Activated CD8-positive, alpha-beta T cell treated with anti-CD3 and anti-CD28 coated beads, Interleukin-2, amount 10 ng/mL, durations not matched to agents 7 days and 5 days (primary cell): ENCODE measurements around the gene SELL. TPM values are rescaled to one million over a fixed set of nuclear protein-coding genes. Genes with fewer than 3 reads are reported as not detected.
"Not testable (repeated sequence)": the region's sequence is repeated elsewhere in the genome, so short reads cannot be mapped to it uniquely, and the experiment has no call there.

Experiments
- ATAC-seq: fragments of 150-1000 bp; cut with Tn5 transposase; one replicate; pipeline ENCODE4 v1.10.0; 2021; ENCODE audit warnings: moderate library complexity
- CTCF ChIA-PET: fragments of 350-600 bp; sonication (Branson Sonifier 250); formaldehyde crosslinking; loops from one replicate; lab custom pipeline; 2021; ENCODE audit warnings: antibody characterized with exemption; lab: Charles Lee
- POLR2A ChIA-PET: fragments of 350-600 bp; sonication (Branson Sonifier 250); formaldehyde crosslinking; loops from one replicate; lab custom pipeline; 2021; ENCODE audit warnings: antibody characterized with exemption; lab: Charles Lee
- DNase-seq: peaks from one replicate; pipeline ENCODE4 v3.0.0-alpha.2; 2020
- H3K27ac Mint-ChIP-seq: one replicate; pipeline ENCODE4 v1.8.0; 2021; ENCODE audit warnings: mild to moderate bottlenecking, mixed read lengths
- H3K27me3 Mint-ChIP-seq: one replicate; pipeline ENCODE4 v1.8.0; 2021; ENCODE audit warnings: low read depth, mixed read lengths
- H3K36me3 Mint-ChIP-seq: one replicate; pipeline ENCODE4 v1.8.0; 2021; ENCODE audit warnings: low read depth, mixed read lengths
- H3K4me1 Mint-ChIP-seq: one replicate; pipeline ENCODE4 v1.8.0; 2021; ENCODE audit warnings: low read depth, mixed read lengths
- H3K4me3 Mint-ChIP-seq: one replicate; pipeline ENCODE4 v1.8.0; 2021; ENCODE audit warnings: mild to moderate bottlenecking, mixed read lengths
- H3K9me3 Mint-ChIP-seq: one replicate; pipeline ENCODE4 v1.8.0; 2022; ENCODE audit warnings: mixed read lengths; ENCODE audit not compliant: insufficient read depth
- total RNA-seq, 2 experiments: library from RNA; stranded (reverse); gene quantifications; one replicate each; pipeline ENCODE4 v1.2.3, GENCODE V29; 2021

Gene SELL
- total RNA-seq, 2 experiments from 2014 or later = 192 to 222 TPM

GRCh38 chr1:169667699-169668596, 43.5 kb downstream of the SELL start:
- ATAC-seq, H3K9me3 Mint-ChIP-seq, H3K27me3 Mint-ChIP-seq, POLR2A ChIA-PET: not testable (repeated sequence)
- peak; percentile 28 for DNase-seq
- Mint-ChIP-seq H3K4me3 (peak overlapping the region; percentile 40), H3K27ac (peak overlapping the region; percentile 89), H3K36me3 (peaks cover 36% of the 10 kb centered on the region), H3K4me1 (peaks cover 48% of the 10 kb centered on the region)
- CTCF ChIA-PET = interaction anchor here (1.3 kb wide), 1 partner anchor 66 kb away, joined by 7 read pairs; no protein-coding TSS in a partner anchor

GRCh38 chr1:169667227-169667639, 44.2 kb downstream of the SELL start:
- DNase-seq, CTCF ChIA-PET, POLR2A ChIA-PET, H3K27me3 Mint-ChIP-seq: not testable (repeated sequence)
- Mint-ChIP-seq H3K36me3 (peaks cover 31% of the 10 kb centered on the region), H3K27ac (peak overlapping the region; percentile 89), H3K4me1 (peaks cover 52% of the 10 kb centered on the region), H3K4me3 (peak overlapping the region; percentile 40), H3K9me3 (peaks cover 12% of the 10 kb centered on the region)
- ATAC-seq = peak; percentile 51

GRCh38 chr1:169662680-169663079, 48.7 kb downstream of the SELL start:
- ATAC-seq, POLR2A ChIA-PET, H3K27ac Mint-ChIP-seq, H3K27me3 Mint-ChIP-seq, DNase-seq, CTCF ChIA-PET: not testable (repeated sequence)
- Mint-ChIP-seq H3K4me1 (peaks cover 50% of the 10 kb centered on the region), H3K4me3 (peak overlapping the region; percentile 4), H3K9me3 (peaks cover 17% of the 10 kb centered on the region), H3K36me3 (peaks cover 34% of the 10 kb centered on the region)

- peaks cover 35% of the 10 kb centered on the region for H3K36me3 Mint-ChIP-seq
- POLR2A ChIA-PET = interaction anchor here (1.1 kb wide), 1 partner anchor 134 kb away, joined by 4 read pairs; the partner anchor contains the start of gene METTL18
- H3K4me1 Mint-ChIP-seq = peaks cover 44% of the 10 kb centered on the region
- CTCF ChIA-PET = interaction anchor here (1.7 kb wide), 1 partner anchor 59 kb away, joined by 7 read pairs; no protein-coding TSS in a partner anchor
- H3K27ac Mint-ChIP-seq, H3K27me3 Mint-ChIP-seq, H3K4me3 Mint-ChIP-seq, ATAC-seq, DNase-seq: not testable (repeated sequence)
- H3K9me3 Mint-ChIP-seq = peaks cover 17% of the 10 kb centered on the region
Observed at GRCh38 chr1:169661066-169661465, 50.4 kb downstream of the SELL start.

- H3K27ac Mint-ChIP-seq, ATAC-seq, DNase-seq, H3K27me3 Mint-ChIP-seq, H3K4me3 Mint-ChIP-seq, POLR2A ChIA-PET: not testable (repeated sequence)
- H3K36me3 Mint-ChIP-seq = peaks cover 31% of the 10 kb centered on the region
- CTCF ChIA-PET = interaction anchor here (1.2 to 2.9 kb wide), 5 partner anchors 33 to 57 kb away, joined by 4 to 9 read pairs (median 4); no protein-coding TSS in a partner anchor
- peaks cover 50% of the 10 kb centered on the region for H3K4me1 Mint-ChIP-seq
- peaks cover 17% of the 10 kb centered on the region for H3K9me3 Mint-ChIP-seq
Observed at GRCh38 chr1:169658777-169659176, 52.6 kb downstream of the SELL start.

GRCh38 chr1:169653873-169654272, 57.5 kb downstream of the SELL start:
- ATAC-seq (no peak), DNase-seq (no peak)
- no peak overlapping the region for H3K27ac Mint-ChIP-seq
- H3K4me1 Mint-ChIP-seq = peaks cover 38% of the 10 kb centered on the region
- H3K9me3 Mint-ChIP-seq = peaks cover under 1% of the 10 kb centered on the region
- no peaks in the 10 kb centered on the region for H3K27me3 Mint-ChIP-seq
- no peak overlapping the region for H3K4me3 Mint-ChIP-seq
- peaks cover 12% of the 10 kb centered on the region for H3K36me3 Mint-ChIP-seq
- POLR2A ChIA-PET = no interaction called here
- CTCF ChIA-PET = no interaction called here

- Mint-ChIP-seq H3K27me3 (no peaks in the 10 kb centered on the region), H3K4me3 (no peak overlapping the region), H3K27ac (no peak overlapping the region), H3K9me3 (peaks cover 6% of the 10 kb centered on the region), H3K4me1 (peaks cover 29% of the 10 kb centered on the region), H3K36me3 (peaks cover 3% of the 10 kb centered on the region)
- CTCF ChIA-PET = interaction anchor here (1.5 kb wide), 1 partner anchor 12 kb away, joined by 3 read pairs; no protein-coding TSS in a partner anchor
- DNase-seq (no peak), ATAC-seq (no peak)
- POLR2A ChIA-PET = no interaction called here
Observed at GRCh38 chr1:169651035-169651434, 60.4 kb downstream of the SELL start.

GRCh38 chr1:169650551-169650950, 60.9 kb downstream of the SELL start:
- H3K27me3 Mint-ChIP-seq = no peaks in the 10 kb centered on the region

GRCh38 chr1:169648709-169649108, 62.7 kb downstream of the SELL start:
- H3K27ac Mint-ChIP-seq = peak overlapping the region; percentile 22
- H3K9me3 Mint-ChIP-seq = peaks cover 6% of the 10 kb centered on the region
- ATAC-seq (no peak), DNase-seq (no peak)
- H3K27me3 Mint-ChIP-seq = no peaks in the 10 kb centered on the region
- H3K4me3 Mint-ChIP-seq = no peak overlapping the region
- CTCF ChIA-PET = interaction anchor here (0.6 kb wide), 1 partner anchor 22 kb away, joined by 3 read pairs; no protein-coding TSS in a partner anchor
- POLR2A ChIA-PET = no interaction called here
- peaks cover 21% of the 10 kb centered on the region for H3K4me1 Mint-ChIP-seq
- H3K36me3 Mint-ChIP-seq = peaks cover 5% of the 10 kb centered on the region

More at GRCh38 chr1:169650551-169650950, 60.9 kb downstream of the SELL start:
- ATAC-seq (no peak), DNase-seq (no peak)
- no peak overlapping the region for H3K27ac Mint-ChIP-seq
- POLR2A ChIA-PET = no interaction called here
- no peak overlapping the region for H3K4me3 Mint-ChIP-seq
- peaks cover 24% of the 10 kb centered on the region for H3K4me1 Mint-ChIP-seq
- H3K36me3 Mint-ChIP-seq = peaks cover 3% of the 10 kb centered on the region
- peaks cover 6% of the 10 kb centered on the region for H3K9me3 Mint-ChIP-seq
- CTCF ChIA-PET = interaction anchor here (0.9 to 1.5 kb wide), 2 partner anchors 11 to 62 kb away, joined by 3 to 5 read pairs; no protein-coding TSS in a partner anchor

GRCh38 chr1:169648187-169648586, 63.2 kb downstream of the SELL start:
- Mint-ChIP-seq H3K27me3 (no peaks in the 10 kb centered on the region), H3K4me1 (peaks cover 21% of the 10 kb centered on the region), H3K4me3 (no peak overlapping the region), H3K9me3 (peaks cover 6% of the 10 kb centered on the region), H3K36me3 (peaks cover 5% of the 10 kb centered on the region), H3K27ac (no peak overlapping the region)
- ChIA-PET CTCF (interaction anchor here (0.6 to 1.0 kb wide), 2 partner anchors 21 to 45 kb away, joined by 3 read pairs; no protein-coding TSS in a partner anchor), POLR2A (no interaction called here)
- ATAC-seq = no peak
- DNase-seq = no peak

- Mint-ChIP-seq H3K36me3 (peaks cover 5% of the 10 kb centered on the region), H3K27me3 (no peaks in the 10 kb centered on the region), H3K27ac (no peak overlapping the region), H3K4me3 (no peak overlapping the region), H3K4me1 (peaks cover 21% of the 10 kb centered on the region), H3K9me3 (peaks cover 6% of the 10 kb centered on the region)
- DNase-seq (no peak), ATAC-seq (no peak)
- CTCF ChIA-PET = interaction anchor here (1.0 kb wide), 1 partner anchor 45 kb away, joined by 3 read pairs; no protein-coding TSS in a partner anchor
- POLR2A ChIA-PET = no interaction called here
Observed at GRCh38 chr1:169647512-169647911, 63.9 kb downstream of the SELL start.
